ENCODE data around the gene POC1A.

- TF ChIP-seq E2F1 (CRISPR knock-in tag; IDR thresholded peaks at IDR 0.05) (no peak), ZNF75A (CRISPR knock-in tag; IDR thresholded peaks at IDR 0.05) (no peak), HMG20B (CRISPR knock-in tag; IDR thresholded peaks at IDR 0.05) (no peak), RFX5 (IDR thresholded peaks at IDR 0.05; ENCODE audit: low read depth, low read length) (no peak), PRDM10 (IDR thresholded peaks at IDR 0.05; ENCODE audit: partially characterized antibody) (no peak), CREM (IDR thresholded peaks at IDR 0.05; ENCODE audit: low read depth) (no peak), SP2 (IDR thresholded peaks at IDR 0.05; ENCODE audit: extremely low read depth, low read depth, low read length, poor library complexity, severe bottlenecking) (no peak), ZBTB1 (CRISPR knock-in tag; IDR thresholded peaks at IDR 0.05; ENCODE audit: borderline replicate concordance, low read depth) (no peak)
These were observed 42.2 kb downstream of the POC1A start for GRCh38 chr3:52112056-52112455.

All from K562 (cell line).